Nephron (organoid): Measurements from ENCODE around the gene MYO3B.

ENCODE experiments used
- H3K27ac Mint-ChIP-seq, 3 experiments: 2 replicates each; pipeline ENCODE4 v1.8.0; 2020; ENCODE audit warnings: mixed read lengths in 3 of 3, mild to moderate bottlenecking in 2 of 3, moderate library complexity in 1 of 3
- H3K27me3 Mint-ChIP-seq: 2 replicates; pipeline ENCODE4 v1.8.0; 2021; ENCODE audit warnings: low read depth, mild to moderate bottlenecking, moderate library complexity, mixed read lengths
- H3K36me3 Mint-ChIP-seq: 2 replicates; pipeline ENCODE4 v1.8.0; 2020; ENCODE audit warnings: low read depth, mixed read lengths
- H3K4me1 Mint-ChIP-seq: 2 replicates; pipeline ENCODE4 v1.8.0; 2020; ENCODE audit warnings: mixed read lengths
- H3K4me3 Mint-ChIP-seq, 3 experiments: 2 replicates each; pipeline ENCODE4 v1.8.0; 2020; ENCODE audit warnings: mild to moderate bottlenecking in 3 of 3, mixed read lengths in 3 of 3, moderate library complexity in 2 of 3
- H3K9me3 Mint-ChIP-seq: 2 replicates; pipeline ENCODE4 v1.8.0; 2020; ENCODE audit warnings: mixed read lengths
- TF ChIP-seq, protein P1 (sequence below), 3 experiments: fragments of 200-600 bp; sonication (generic); IDR thresholded peaks; one replicate each; pipeline ENCODE4 v1.5.0; 2021; ENCODE audit warnings: antibody characterized with exemption in 3 of 3; ENCODE audit not compliant: unreplicated experiment in 3 of 3

Gene MYO3B

DNA sequence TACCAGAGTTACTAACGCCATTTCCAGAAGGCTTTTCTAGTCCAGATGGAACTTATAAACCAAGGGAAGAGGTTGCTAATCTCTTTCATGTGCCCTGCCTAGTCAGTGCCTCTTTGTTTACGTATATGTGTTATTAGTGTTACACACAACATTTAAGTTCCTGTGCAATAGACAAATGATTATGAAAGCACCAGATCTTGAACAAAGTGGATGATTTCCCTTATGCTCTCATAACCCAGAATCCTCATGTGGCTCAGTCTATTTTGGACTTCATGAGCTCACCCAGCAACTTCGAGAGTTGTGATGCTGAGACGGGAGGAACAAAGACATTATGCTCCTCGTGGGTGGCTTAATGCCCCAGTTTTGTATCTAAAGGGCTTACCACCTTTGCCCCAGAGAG lies 322.8 kb downstream of the MYO3B start:
- Mint-ChIP-seq H3K27me3 (peaks cover 18% of the 10 kb centered on the region), H3K9me3 (no peaks in the 10 kb centered on the region), H3K4me1 (peaks cover 59% of the 10 kb centered on the region), H3K4me3 (no peak overlapping the region), H3K27ac (no peak overlapping the region), H3K36me3 (no peaks in the 10 kb centered on the region)
- TF ChIP-seq, protein P1, sequence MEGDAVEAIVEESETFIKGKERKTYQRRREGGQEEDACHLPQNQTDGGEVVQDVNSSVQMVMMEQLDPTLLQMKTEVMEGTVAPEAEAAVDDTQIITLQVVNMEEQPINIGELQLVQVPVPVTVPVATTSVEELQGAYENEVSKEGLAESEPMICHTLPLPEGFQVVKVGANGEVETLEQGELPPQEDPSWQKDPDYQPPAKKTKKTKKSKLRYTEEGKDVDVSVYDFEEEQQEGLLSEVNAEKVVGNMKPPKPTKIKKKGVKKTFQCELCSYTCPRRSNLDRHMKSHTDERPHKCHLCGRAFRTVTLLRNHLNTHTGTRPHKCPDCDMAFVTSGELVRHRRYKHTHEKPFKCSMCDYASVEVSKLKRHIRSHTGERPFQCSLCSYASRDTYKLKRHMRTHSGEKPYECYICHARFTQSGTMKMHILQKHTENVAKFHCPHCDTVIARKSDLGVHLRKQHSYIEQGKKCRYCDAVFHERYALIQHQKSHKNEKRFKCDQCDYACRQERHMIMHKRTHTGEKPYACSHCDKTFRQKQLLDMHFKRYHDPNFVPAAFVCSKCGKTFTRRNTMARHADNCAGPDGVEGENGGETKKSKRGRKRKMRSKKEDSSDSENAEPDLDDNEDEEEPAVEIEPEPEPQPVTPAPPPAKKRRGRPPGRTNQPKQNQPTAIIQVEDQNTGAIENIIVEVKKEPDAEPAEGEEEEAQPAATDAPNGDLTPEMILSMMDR (IDR thresholded peaks at IDR 0.05; ENCODE audit: unreplicated experiment in 3 of 3), result no peak

DNA sequence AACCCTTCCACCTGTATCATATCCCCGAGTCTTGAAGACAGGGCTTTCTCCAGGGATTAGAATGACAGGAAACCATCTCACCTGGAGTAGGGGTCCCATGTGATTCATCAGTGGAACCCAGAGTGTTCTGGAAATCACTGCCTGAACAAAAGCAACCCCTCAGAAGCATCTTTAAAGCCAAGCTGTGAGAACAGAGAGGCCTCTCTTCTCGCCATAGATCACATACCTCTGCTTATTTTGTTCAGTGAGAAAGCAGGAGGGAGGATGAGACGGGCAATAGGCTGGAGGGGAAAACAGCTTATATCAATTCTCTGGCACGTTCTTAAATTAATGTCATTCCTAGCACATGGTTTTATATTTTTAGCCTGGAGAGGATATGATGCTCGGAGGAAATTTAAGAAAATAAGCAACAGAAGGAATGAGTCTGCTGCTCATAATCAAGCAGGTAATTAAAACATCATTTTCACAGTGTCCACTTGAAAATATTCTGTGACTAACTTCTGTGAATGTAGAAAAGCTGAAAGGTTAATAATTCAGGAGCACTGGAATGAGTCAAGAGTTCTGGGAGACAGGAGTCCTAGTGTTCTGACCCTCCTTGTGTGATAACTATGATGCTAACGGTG lies 323.6 kb downstream of the MYO3B start:
- H3K4me3 Mint-ChIP-seq, result no peak overlapping the region
- peaks cover 18% of the 10 kb centered on the region for H3K27me3 Mint-ChIP-seq
- TF ChIP-seq, protein P1 (IDR thresholded peaks at IDR 0.05; ENCODE audit: unreplicated experiment in 3 of 3), result no peak
- no peaks in the 10 kb centered on the region for H3K9me3 Mint-ChIP-seq
- H3K36me3 Mint-ChIP-seq, result no peaks in the 10 kb centered on the region
- peaks cover 65% of the 10 kb centered on the region for H3K4me1 Mint-ChIP-seq
- no peak overlapping the region for H3K27ac Mint-ChIP-seq

GRCh38 chr2:170502361-170503130 lies 324.6 kb downstream of the MYO3B start:
- TF ChIP-seq, protein P1 (IDR thresholded peaks at IDR 0.05; ENCODE audit: unreplicated experiment in 3 of 3), result no peak
- H3K27ac Mint-ChIP-seq, result peak overlapping the region; percentile 14 to 81 (median 49)
- no peaks in the 10 kb centered on the region for H3K9me3 Mint-ChIP-seq
- H3K27me3 Mint-ChIP-seq, result peaks cover 24% of the 10 kb centered on the region
- peak overlapping the region in 2 of 3 experiments; percentile 9 to 40 for H3K4me3 Mint-ChIP-seq
- no peaks in the 10 kb centered on the region for H3K36me3 Mint-ChIP-seq
- peaks cover 75% of the 10 kb centered on the region for H3K4me1 Mint-ChIP-seq

DNA sequence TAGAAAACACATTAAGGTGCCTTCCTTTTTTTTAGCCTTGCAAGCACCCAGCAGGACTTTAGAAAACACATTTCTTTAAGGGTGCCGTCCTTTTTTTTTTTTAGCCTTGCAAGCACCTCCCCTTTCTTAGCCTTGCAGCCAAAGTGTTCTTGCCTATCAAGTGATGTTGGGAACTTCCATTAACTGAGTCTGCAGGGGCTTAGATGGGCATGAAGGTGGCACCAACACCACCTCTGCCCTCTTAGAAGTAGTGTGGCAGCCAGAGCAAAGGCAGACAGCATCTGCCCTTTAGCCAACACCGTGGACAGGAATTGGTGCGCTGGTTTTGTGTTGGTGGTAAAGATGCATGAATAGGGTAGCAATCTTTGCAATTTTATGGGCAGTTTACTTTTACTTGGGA lies 325.6 kb downstream of the MYO3B start:
- Mint-ChIP-seq H3K4me1 (peaks cover 76% of the 10 kb centered on the region), H3K36me3 (no peaks in the 10 kb centered on the region), H3K27me3 (peaks cover 24% of the 10 kb centered on the region), H3K27ac (peak overlapping the region in 2 of 3 experiments; percentile 16 to 27), H3K9me3 (no peaks in the 10 kb centered on the region), H3K4me3 (no peak overlapping the region)
- TF ChIP-seq, protein P1 (IDR thresholded peaks at IDR 0.05; ENCODE audit: unreplicated experiment in 3 of 3), result no peak

- H3K27ac Mint-ChIP-seq, result peak overlapping the region; percentile 16 to 32 (median 27)
- peaks cover 71% of the 10 kb centered on the region for H3K4me1 Mint-ChIP-seq
- H3K36me3 Mint-ChIP-seq, result no peaks in the 10 kb centered on the region
- no peaks in the 10 kb centered on the region for H3K9me3 Mint-ChIP-seq
- no peak overlapping the region for H3K4me3 Mint-ChIP-seq
- peaks cover 24% of the 10 kb centered on the region for H3K27me3 Mint-ChIP-seq
- TF ChIP-seq, protein P1 (IDR thresholded peaks at IDR 0.05; ENCODE audit: unreplicated experiment in 3 of 3), result no peak
These were observed 326.2 kb downstream of the MYO3B start for GRCh38 chr2:170503971-170504809.
